BLaER1 treated with 17β-estradiol and CSF1 and Interleukin-3, amounts not matched to agents 10 nM and 100 nM (cell line): Measurements from ENCODE around the gene SCEL.

ENCODE experiments used
- H3K27ac ChIP-seq, 11 experiments: shearing (Covaris generic); formaldehyde crosslinking; 2 replicates each; pipeline ENCODE4 v1.8.1; 2022
- H3K27me3 ChIP-seq, 11 experiments: shearing (Covaris generic); formaldehyde crosslinking; 2 replicates each; pipeline ENCODE4 v1.8.1; 2022
- H3K36me3 ChIP-seq, 11 experiments: shearing (Covaris generic); formaldehyde crosslinking; 2 replicates each; pipeline ENCODE4 v1.8.1; 2022
- H3K4me1 ChIP-seq, 10 experiments: shearing (Covaris generic); formaldehyde crosslinking; 2 replicates each; pipeline ENCODE4 v1.8.1; 2022
- H3K4me2 ChIP-seq, 11 experiments: shearing (Covaris generic); formaldehyde crosslinking; 2 replicates each; pipeline ENCODE4 v1.8.1; 2022
- H3K4me3 ChIP-seq, 10 experiments: shearing (Covaris generic); formaldehyde crosslinking; 2 replicates each; pipeline ENCODE4 v1.8.1; 2022
- H3K9ac ChIP-seq, 11 experiments: shearing (Covaris generic); formaldehyde crosslinking; 2 replicates each; pipeline ENCODE4 v1.8.1; 2022
- H3K9me3 ChIP-seq, 11 experiments: shearing (Covaris generic); formaldehyde crosslinking; replicated peaks in 1 of 11; 2 replicates each; pipeline ENCODE4 v1.8.1; 2022
- H4K20me1 ChIP-seq, 11 experiments: shearing (Covaris generic); formaldehyde crosslinking; 2 replicates each; pipeline ENCODE4 v1.8.1; 2022
- Cebpa-rat ChIP-seq, 11 experiments: shearing (Covaris generic); IDR thresholded peaks; 2 replicates each; pipeline ENCODE4 v1.8.1; 2022

The SCEL gene

DNA sequence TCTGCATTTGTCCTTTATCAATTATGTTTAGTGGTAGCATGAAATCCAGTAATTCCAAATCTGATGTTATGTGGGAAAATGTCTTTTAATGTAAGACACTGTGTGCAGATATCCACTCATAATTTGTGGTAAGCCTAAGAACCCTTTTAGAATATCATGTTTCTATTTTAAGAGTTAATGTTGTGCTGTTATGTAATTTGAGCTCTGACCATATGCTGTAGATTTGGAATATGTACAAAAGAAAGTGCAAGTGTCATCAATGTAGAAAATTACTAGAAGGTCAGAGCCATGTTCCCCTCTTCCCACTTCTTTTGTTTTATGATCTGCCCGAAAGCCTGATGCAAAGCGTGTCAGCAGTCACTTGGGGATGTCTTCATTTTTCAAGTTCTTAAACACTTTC, 44.5 kb downstream of the SCEL start:
- no peaks in the 10 kb centered on the region for H3K36me3 ChIP-seq
- H3K4me3 ChIP-seq, result no peak overlapping the region
- H3K9ac ChIP-seq, result no peak overlapping the region
- H3K27me3 ChIP-seq, result no peaks in the 10 kb centered on the region
- H4K20me1 ChIP-seq, result no peaks in the 10 kb centered on the region
- no peak overlapping the region for H3K27ac ChIP-seq
- H3K4me2 ChIP-seq, result peak overlapping the region in 5 of 11 experiments; percentile 1 to 42 (median 11); a peak in 5 of 22 replicates
- peaks cover 0 to 20% (median 12%) of the 10 kb centered on the region in 10 experiments; a peak in 9 of 20 replicates for H3K4me1 ChIP-seq
- no peak for TF ChIP-seq Cebpa-rat (IDR thresholded peaks at IDR 0.05)
- no peaks in the 10 kb centered on the region for H3K9me3 ChIP-seq

GRCh38 chr13:77580748-77581147, 45.2 kb downstream of the SCEL start:
- Histone ChIP-seq H3K27ac (no peak overlapping the region), H3K36me3 (no peaks in the 10 kb centered on the region), H3K27me3 (no peaks in the 10 kb centered on the region), H3K9me3 (0 out of 22 replicates have a peak, but pooled peaks cover 0 to 4% (median 0%) of the 10 kb centered on the region in 11 experiments), H3K4me1 (peaks cover 0 to 20% (median 12%) of the 10 kb centered on the region in 10 experiments; a peak in 9 of 20 replicates), H3K9ac (no peak overlapping the region), H3K4me3 (no peak overlapping the region), H3K4me2 (peak overlapping the region in 5 of 11 experiments; percentile 28 to 49 (median 42); a peak in 10 of 22 replicates), H4K20me1 (no peaks in the 10 kb centered on the region)
- TF ChIP-seq Cebpa-rat (IDR thresholded peaks at IDR 0.05), result no peak

DNA sequence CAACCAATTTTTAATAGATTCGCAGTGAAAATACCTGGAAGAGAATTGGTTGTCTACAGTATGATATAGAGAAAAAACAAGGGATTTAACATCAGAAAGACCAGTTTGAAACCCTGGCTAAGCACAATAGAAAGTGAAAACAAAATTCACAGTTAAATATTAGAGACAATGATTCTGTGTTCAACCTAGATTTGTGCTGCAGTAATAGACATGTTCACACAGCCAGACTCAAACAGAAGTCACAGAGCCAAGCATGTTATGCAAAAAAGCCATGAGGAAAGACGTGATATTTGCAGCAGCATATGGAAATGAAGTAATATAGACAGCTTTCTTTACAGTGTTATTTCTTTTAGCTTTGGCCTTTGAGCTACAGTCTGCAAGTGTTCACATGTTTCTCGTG, 48.1 kb downstream of the SCEL start:
- H3K27me3 ChIP-seq, result no peaks in the 10 kb centered on the region
- H3K9ac ChIP-seq, result no peak overlapping the region
- no peak overlapping the region for H3K4me2 ChIP-seq
- 0 out of 22 replicates have a peak, but pooled peaks cover 0 to 4% (median 0%) of the 10 kb centered on the region in 11 experiments for H3K9me3 ChIP-seq
- H3K4me1 ChIP-seq, result peaks cover 0 to 20% (median 12%) of the 10 kb centered on the region in 10 experiments; a peak in 9 of 20 replicates
- no peak overlapping the region for H3K27ac ChIP-seq
- no peaks in the 10 kb centered on the region for H4K20me1 ChIP-seq
- TF ChIP-seq Cebpa-rat (IDR thresholded peaks at IDR 0.05), result no peak
- no peaks in the 10 kb centered on the region for H3K36me3 ChIP-seq
- no peak overlapping the region for H3K4me3 ChIP-seq

DNA sequence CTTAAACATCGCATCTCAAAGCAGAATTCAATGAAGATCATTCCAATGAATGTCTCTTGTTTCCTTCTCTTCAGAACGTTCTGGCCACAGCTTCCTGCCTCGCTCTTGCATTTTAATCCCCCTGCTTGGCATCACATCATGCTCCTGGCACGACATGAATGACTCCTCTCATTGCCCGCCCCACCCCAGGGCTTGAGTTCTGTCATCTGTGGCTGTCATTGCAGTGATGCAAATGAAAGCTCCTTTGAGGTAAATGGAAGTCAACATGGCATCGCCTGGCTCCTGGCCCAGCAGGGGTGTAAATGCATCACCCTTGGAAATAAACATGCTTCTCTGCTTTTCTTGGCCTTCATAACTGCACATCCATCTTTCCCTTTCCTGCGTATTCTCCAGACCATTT, 48.6 kb downstream of the SCEL start:
- Histone ChIP-seq H3K4me1 (peaks cover 0 to 20% (median 12%) of the 10 kb centered on the region in 10 experiments; a peak in 9 of 20 replicates), H3K36me3 (no peaks in the 10 kb centered on the region), H3K27me3 (no peaks in the 10 kb centered on the region), H3K4me2 (no peak overlapping the region), H3K27ac (no peak overlapping the region), H4K20me1 (no peaks in the 10 kb centered on the region), H3K9ac (no peak overlapping the region), H3K4me3 (no peak overlapping the region), H3K9me3 (0 out of 22 replicates have a peak, but pooled peaks cover 0 to 4% (median 0%) of the 10 kb centered on the region in 11 experiments)
- no peak for TF ChIP-seq Cebpa-rat (IDR thresholded peaks at IDR 0.05)

DNA sequence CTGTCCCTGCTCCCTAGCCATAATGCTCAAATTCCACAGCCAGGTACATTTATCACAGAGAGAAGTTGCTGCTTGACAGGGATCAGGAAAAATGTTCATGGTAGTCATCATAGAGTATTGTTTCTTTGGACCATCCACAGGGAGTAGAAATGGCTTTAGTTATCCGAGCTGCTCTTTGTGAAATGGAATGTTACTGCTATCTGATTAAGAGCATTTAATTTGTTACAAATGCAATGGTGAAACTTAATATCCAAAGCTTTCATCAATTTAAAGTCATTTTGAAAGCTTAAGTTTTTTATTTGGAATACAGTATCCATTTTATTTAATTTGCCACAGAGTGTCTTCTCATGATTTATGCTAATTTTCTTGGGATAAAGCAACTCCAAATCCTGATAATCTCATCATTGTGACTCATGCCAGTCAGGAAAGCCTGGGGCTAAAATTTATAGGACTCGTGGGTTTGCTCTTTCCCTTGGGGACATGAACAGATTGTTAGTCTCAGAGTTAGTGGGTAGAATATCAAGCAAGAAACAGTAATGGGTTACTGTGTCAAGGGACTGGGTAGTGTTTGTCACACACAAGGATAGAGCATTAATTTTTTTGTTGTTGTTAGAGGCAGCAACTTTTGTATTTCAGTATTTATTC, 59.8 kb downstream of the SCEL start:
- H3K27me3 ChIP-seq, result no peaks in the 10 kb centered on the region
- no peaks in the 10 kb centered on the region for H4K20me1 ChIP-seq
- no peaks in the 10 kb centered on the region for H3K4me1 ChIP-seq
- no peak for TF ChIP-seq Cebpa-rat (IDR thresholded peaks at IDR 0.05)
- no peak overlapping the region for H3K4me2 ChIP-seq
- no peak overlapping the region for H3K27ac ChIP-seq
- no peaks in the 10 kb centered on the region for H3K9me3 ChIP-seq
- H3K36me3 ChIP-seq, result no peaks in the 10 kb centered on the region
- H3K4me3 ChIP-seq, result no peak overlapping the region
- H3K9ac ChIP-seq, result no peak overlapping the region

- no peaks in the 10 kb centered on the region for H3K9me3 ChIP-seq
- H3K27ac ChIP-seq, result no peak overlapping the region
- H3K27me3 ChIP-seq, result no peaks in the 10 kb centered on the region
- H4K20me1 ChIP-seq, result no peaks in the 10 kb centered on the region
- no peak for TF ChIP-seq Cebpa-rat (IDR thresholded peaks at IDR 0.05)
- H3K9ac ChIP-seq, result no peak overlapping the region
- no peak overlapping the region for H3K4me3 ChIP-seq
- no peaks in the 10 kb centered on the region for H3K4me1 ChIP-seq
- no peak overlapping the region for H3K4me2 ChIP-seq
- H3K36me3 ChIP-seq, result no peaks in the 10 kb centered on the region
Measured at GRCh38 chr13:77596777-77597176, 61.3 kb downstream of the SCEL start.

- H3K9ac ChIP-seq, result no peak overlapping the region
- H4K20me1 ChIP-seq, result no peaks in the 10 kb centered on the region
- no peaks in the 10 kb centered on the region for H3K27me3 ChIP-seq
- H3K36me3 ChIP-seq, result no peaks in the 10 kb centered on the region
- no peak for TF ChIP-seq Cebpa-rat (IDR thresholded peaks at IDR 0.05)
- H3K4me2 ChIP-seq, result no peak overlapping the region
- no peak overlapping the region for H3K4me3 ChIP-seq
- no peak overlapping the region for H3K27ac ChIP-seq
- no peaks in the 10 kb centered on the region for H3K4me1 ChIP-seq
- H3K9me3 ChIP-seq, result no peaks in the 10 kb centered on the region
Measured at GRCh38 chr13:77599351-77599750, 63.8 kb downstream of the SCEL start.

GRCh38 chr13:77600701-77601100, 65.2 kb downstream of the SCEL start:
- Histone ChIP-seq H3K36me3 (no peaks in the 10 kb centered on the region), H3K4me1 (no peaks in the 10 kb centered on the region), H3K4me2 (no peak overlapping the region), H3K4me3 (no peak overlapping the region), H3K27ac (no peak overlapping the region), H3K9me3 (no peaks in the 10 kb centered on the region), H3K9ac (no peak overlapping the region), H4K20me1 (no peaks in the 10 kb centered on the region), H3K27me3 (no peaks in the 10 kb centered on the region)
- no peak for TF ChIP-seq Cebpa-rat (IDR thresholded peaks at IDR 0.05)

- Histone ChIP-seq H3K4me1 (no peaks in the 10 kb centered on the region), H3K9ac (no peak overlapping the region), H3K9me3 (no peaks in the 10 kb centered on the region), H4K20me1 (no peaks in the 10 kb centered on the region), H3K4me2 (no peak overlapping the region), H3K27me3 (no peaks in the 10 kb centered on the region), H3K4me3 (no peak overlapping the region), H3K27ac (no peak overlapping the region), H3K36me3 (no peaks in the 10 kb centered on the region)
- TF ChIP-seq Cebpa-rat (IDR thresholded peaks at IDR 0.05), result no peak
Measured at GRCh38 chr13:77611068-77611467, 75.6 kb downstream of the SCEL start.

GRCh38 chr13:77616027-77616426, 80.5 kb downstream of the SCEL start:
- H3K36me3 ChIP-seq, result no peaks in the 10 kb centered on the region
- no peak overlapping the region for H3K4me2 ChIP-seq
- H3K4me3 ChIP-seq, result no peak overlapping the region
- TF ChIP-seq Cebpa-rat (IDR thresholded peaks at IDR 0.05), result no peak
- H3K27me3 ChIP-seq, result no peaks in the 10 kb centered on the region
- H3K9ac ChIP-seq, result no peak overlapping the region
- H4K20me1 ChIP-seq, result no peaks in the 10 kb centered on the region
- no peaks in the 10 kb centered on the region for H3K9me3 ChIP-seq
- H3K4me1 ChIP-seq, result no peaks in the 10 kb centered on the region
- H3K27ac ChIP-seq, result no peak overlapping the region
